CD4-positive, alpha-beta T cell (primary cell): ENCODE data around the gene LYST. TPM values are rescaled to one million over a fixed set of nuclear protein-coding genes. Genes with fewer than 3 reads are reported as not detected.
A peak's percentile ranks its signal among the peaks of the same experiment; 100 is the strongest.

Experiments
- ATAC-seq: fragments of 200-7000 bp; cut with Tn5 transposase; one replicate; pipeline ENCODE4 v1.10.0; 2022; ENCODE audit warnings: mild to moderate bottlenecking; ENCODE audit not compliant: poor library complexity
- CTCF ChIA-PET: fragments of 350-600 bp; sonication (Branson Sonifier 250); formaldehyde crosslinking; loops from one replicate; lab custom pipeline; 2021; ENCODE audit warnings: antibody characterized with exemption, inconsistent platforms; lab: Charles Lee
- POLR2A ChIA-PET: fragments of 350-600 bp; sonication (Branson Sonifier 250); formaldehyde crosslinking; loops from one replicate; lab custom pipeline; 2021; ENCODE audit warnings: antibody characterized with exemption, inconsistent platforms; lab: Charles Lee
- DNase-seq, 14 experiments: peaks; one replicate each; pipeline ENCODE4 v3.0.0-alpha.2; 2013 to 2020; ENCODE audit warnings: mixed read lengths in 2 of 14
- H3K27ac ChIP-seq, 2 donors: one replicate each; pipeline versions ENCODE4 v1.5.1 to v1.7.0; 2013; ENCODE audit warnings: low read length in 2 of 2, low read depth in 1 of 2, mild to moderate bottlenecking in 1 of 2
- H3K27me3 ChIP-seq, 2 experiments: 1 replicate in 1 of 2; 2 replicates in 1 of 2; pipeline versions ENCODE4 v1.6.1 to v1.7.0; 2013; ENCODE audit warnings: low read length in 2 of 2, control low read depth in 1 of 2, mild to moderate bottlenecking in 1 of 2, moderate library complexity in 1 of 2; ENCODE audit not compliant: insufficient read depth in 2 of 2, control insufficient read depth in 1 of 2
- H3K36me3 ChIP-seq: one replicate; pipeline ENCODE4 v1.6.1; 2013; ENCODE audit warnings: low read length, control low read depth; ENCODE audit not compliant: insufficient read depth
- H3K4me1 ChIP-seq: one replicate; pipeline ENCODE4 v1.6.1; 2013; ENCODE audit warnings: low read length, control low read depth; ENCODE audit not compliant: insufficient read depth
- H3K4me3 ChIP-seq: one replicate; pipeline ENCODE4 v1.5.1; 2013; ENCODE audit warnings: mild to moderate bottlenecking, low read length, moderate library complexity
- H3K9me3 ChIP-seq, 2 experiments: 1 replicate in 1 of 2; 2 replicates in 1 of 2; pipeline versions ENCODE4 v1.6.1 to v1.7.0; 2013; ENCODE audit warnings: low read length in 2 of 2, mild to moderate bottlenecking in 2 of 2, control low read depth in 1 of 2, moderate library complexity in 1 of 2; ENCODE audit not compliant: control insufficient read depth in 1 of 2, insufficient read depth in 1 of 2
- H3K27ac Mint-ChIP-seq: one replicate; pipeline ENCODE4 v1.8.0; 2020; ENCODE audit warnings: mixed read lengths
- H3K27me3 Mint-ChIP-seq: one replicate; pipeline ENCODE4 v1.8.0; 2021; ENCODE audit warnings: mixed read lengths
- H3K36me3 Mint-ChIP-seq: one replicate; pipeline ENCODE4 v1.8.0; 2021; ENCODE audit warnings: low read depth, mixed read lengths
- H3K4me1 Mint-ChIP-seq: one replicate; pipeline ENCODE4 v1.8.0; 2021; ENCODE audit warnings: low read depth, mixed read lengths
- H3K4me3 Mint-ChIP-seq: one replicate; pipeline ENCODE4 v1.8.0; 2020; ENCODE audit warnings: mild to moderate bottlenecking, mixed read lengths
- H3K9me3 Mint-ChIP-seq: one replicate; pipeline ENCODE4 v1.8.0; 2020; ENCODE audit warnings: mixed read lengths
- intact Hi-C, 2 experiments: fragments of 100-400 bp; cut with DNase I in 1 of 2; cut with micrococcal nuclease in 1 of 2; formaldehyde crosslinking; loops; one replicate each; pipeline versions ENCODE4 v1.15.1 to v1.9.0; 2023 to 2025; cut with DNase I, micrococcal nuclease
- total RNA-seq, 174 experiments: library from RNA in 2 of 174; stranded (reverse) in 2 of 174; gene quantifications; one replicate each; pipeline ENCODE4 v1.2.3 and lab custom pipeline; 2021 to 2026
- TF ChIP-seq, protein P1 (sequence below): fragments of 200-600 bp; IDR thresholded peaks from one replicate; pipeline ENCODE4 v1.8.0; 2022; ENCODE audit warnings: antibody characterized with exemption, mild to moderate bottlenecking

Gene LYST
- total RNA-seq, 2 experiments from 2014 or later, result 24.9 to 26.8 TPM

DNA sequence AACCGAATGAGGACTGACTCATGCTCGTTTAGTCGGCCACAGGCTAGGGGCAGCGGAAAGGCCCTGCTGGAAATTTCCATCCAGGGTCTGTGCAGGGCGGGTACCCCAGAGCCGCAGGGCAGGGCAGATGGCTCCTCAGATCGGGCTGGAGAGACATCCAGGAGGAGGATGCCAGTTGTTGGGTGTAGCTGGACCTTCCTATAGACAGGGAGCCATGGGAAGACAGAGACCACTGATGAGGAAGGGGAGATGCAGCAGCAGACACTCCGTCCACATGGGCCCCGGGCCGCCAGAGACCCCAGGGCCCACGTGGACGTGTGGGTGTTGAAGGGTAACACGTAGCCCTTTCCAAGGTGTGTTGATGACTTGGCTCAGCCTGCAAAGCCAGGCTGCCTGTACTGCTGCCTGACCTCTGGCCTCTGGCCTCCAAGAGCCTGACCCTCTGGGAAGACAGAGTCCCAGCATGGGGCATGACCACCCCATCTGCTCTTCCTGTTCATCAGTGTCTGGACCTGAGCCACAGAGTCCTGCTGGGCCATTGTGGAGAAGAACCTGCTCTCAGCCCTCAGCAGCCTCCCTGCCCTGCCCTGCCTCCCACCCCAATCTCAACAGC is 221.9 kb downstream of the LYST start:
- ChIA-PET POLR2A (no interaction called here), CTCF (no interaction called here)
- H3K27me3 ChIP-seq, result peaks cover 10 to 16% of the 10 kb centered on the region in 2 experiments
- H3K36me3 Mint-ChIP-seq, result no peaks in the 10 kb centered on the region
- TF ChIP-seq, protein P1, sequence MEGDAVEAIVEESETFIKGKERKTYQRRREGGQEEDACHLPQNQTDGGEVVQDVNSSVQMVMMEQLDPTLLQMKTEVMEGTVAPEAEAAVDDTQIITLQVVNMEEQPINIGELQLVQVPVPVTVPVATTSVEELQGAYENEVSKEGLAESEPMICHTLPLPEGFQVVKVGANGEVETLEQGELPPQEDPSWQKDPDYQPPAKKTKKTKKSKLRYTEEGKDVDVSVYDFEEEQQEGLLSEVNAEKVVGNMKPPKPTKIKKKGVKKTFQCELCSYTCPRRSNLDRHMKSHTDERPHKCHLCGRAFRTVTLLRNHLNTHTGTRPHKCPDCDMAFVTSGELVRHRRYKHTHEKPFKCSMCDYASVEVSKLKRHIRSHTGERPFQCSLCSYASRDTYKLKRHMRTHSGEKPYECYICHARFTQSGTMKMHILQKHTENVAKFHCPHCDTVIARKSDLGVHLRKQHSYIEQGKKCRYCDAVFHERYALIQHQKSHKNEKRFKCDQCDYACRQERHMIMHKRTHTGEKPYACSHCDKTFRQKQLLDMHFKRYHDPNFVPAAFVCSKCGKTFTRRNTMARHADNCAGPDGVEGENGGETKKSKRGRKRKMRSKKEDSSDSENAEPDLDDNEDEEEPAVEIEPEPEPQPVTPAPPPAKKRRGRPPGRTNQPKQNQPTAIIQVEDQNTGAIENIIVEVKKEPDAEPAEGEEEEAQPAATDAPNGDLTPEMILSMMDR, result no peak
- intact Hi-C loops, result no loop called here
- peaks cover 26% of the 10 kb centered on the region for H3K4me1 Mint-ChIP-seq
- peaks cover 42% of the 10 kb centered on the region for H3K4me1 ChIP-seq
- H3K27me3 Mint-ChIP-seq, result peaks cover 38% of the 10 kb centered on the region
- H3K27ac Mint-ChIP-seq, result no peak overlapping the region
- peak in 1 of 14 experiments; percentile 24 for DNase-seq
- ATAC-seq, result no peak
- no peaks in the 10 kb centered on the region for H3K36me3 ChIP-seq
- H3K4me3 ChIP-seq, result no peak overlapping the region
- no peak overlapping the region for H3K27ac ChIP-seq
- H3K4me3 Mint-ChIP-seq, result no peak overlapping the region
- H3K9me3 ChIP-seq, result peaks cover 0 to 4% of the 10 kb centered on the region in 2 experiments
- no peaks in the 10 kb centered on the region for H3K9me3 Mint-ChIP-seq

DNA sequence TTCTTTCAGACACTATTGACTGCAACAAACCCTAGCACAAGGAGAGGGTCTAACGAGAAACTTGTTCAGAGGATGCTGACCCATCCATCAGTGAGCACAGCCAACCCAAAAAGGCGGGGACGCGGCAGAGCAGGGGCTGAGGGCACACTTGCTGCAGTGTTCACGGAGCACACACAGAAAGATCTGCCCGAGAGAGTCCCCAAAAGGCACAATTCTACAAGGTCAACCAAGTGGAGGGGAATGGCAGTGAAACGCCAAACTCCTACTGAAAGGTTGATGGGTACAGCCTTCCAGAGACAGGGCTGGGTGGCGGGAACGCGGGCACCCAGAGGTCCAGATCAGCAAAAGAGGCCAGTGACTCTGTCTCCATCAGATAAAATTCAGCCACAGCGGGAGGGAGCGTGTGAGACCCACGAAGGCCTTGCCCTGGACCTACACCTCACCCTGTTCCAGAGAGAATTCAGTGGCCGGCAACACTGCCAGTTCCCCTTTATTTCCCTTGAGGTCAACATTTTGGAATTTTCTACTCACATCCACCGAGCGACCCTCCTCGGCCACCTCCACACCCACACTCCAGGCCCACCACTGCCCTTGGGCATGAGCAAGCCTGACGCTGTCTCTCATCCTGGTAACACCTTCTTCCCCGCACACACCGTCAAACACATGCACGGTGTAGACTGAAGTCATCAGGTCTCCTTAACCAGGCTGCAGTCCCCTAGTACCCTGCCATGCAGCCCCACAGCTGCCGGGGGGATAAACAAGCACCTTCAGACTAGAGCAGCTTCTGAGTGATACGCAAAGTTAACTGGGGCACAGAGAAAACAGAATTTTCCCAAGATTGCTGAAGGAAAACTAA is 222.6 kb downstream of the LYST start:
- Mint-ChIP-seq H3K27me3 (peaks cover 36% of the 10 kb centered on the region), H3K27ac (no peak overlapping the region), H3K4me3 (no peak overlapping the region), H3K9me3 (no peaks in the 10 kb centered on the region), H3K4me1 (peaks cover 25% of the 10 kb centered on the region), H3K36me3 (no peaks in the 10 kb centered on the region)
- peaks cover 10 to 13% of the 10 kb centered on the region in 2 experiments for H3K27me3 ChIP-seq
- peak in 1 of 14 experiments; percentile 22 for DNase-seq
- TF ChIP-seq, protein P1, result no peak
- ChIA-PET CTCF (no interaction called here), POLR2A (no interaction called here)
- no peak overlapping the region for H3K27ac ChIP-seq
- no peak overlapping the region for H3K4me3 ChIP-seq
- intact Hi-C loops, result no loop called here
- H3K36me3 ChIP-seq, result no peaks in the 10 kb centered on the region
- no peak for ATAC-seq
- H3K4me1 ChIP-seq, result peaks cover 38% of the 10 kb centered on the region
- H3K9me3 ChIP-seq, result peaks cover 0 to 4% of the 10 kb centered on the region in 2 experiments

DNA sequence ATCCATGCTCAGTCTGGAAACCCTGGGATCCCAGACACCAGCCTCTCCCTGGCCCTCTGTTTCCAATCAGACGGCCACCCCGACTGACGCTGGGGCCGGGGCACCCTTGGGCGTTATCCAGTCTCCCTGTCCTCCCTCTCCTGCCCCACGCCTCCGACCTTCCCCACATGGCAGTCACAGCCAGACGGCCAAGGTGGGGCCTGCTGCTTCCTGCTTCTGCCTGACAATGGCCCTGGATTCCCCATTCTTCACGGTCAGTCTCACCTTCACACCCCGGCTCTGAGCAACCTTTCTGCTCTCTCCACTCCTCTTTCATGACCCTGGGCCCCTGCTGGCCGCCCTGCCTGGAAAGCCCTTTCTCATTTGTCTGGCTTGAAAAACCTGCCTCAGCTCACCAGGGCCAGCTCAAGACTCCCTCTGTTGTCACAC is 223.7 kb downstream of the LYST start:
- DNase-seq, result peak in 2 of 14 experiments; percentile 13 to 26
- CTCF ChIA-PET, result no interaction called here
- H3K36me3 Mint-ChIP-seq, result no peaks in the 10 kb centered on the region
- peak overlapping the region in 1 of 2 donors; percentile 27 for H3K27ac ChIP-seq
- H3K4me1 ChIP-seq, result peaks cover 29% of the 10 kb centered on the region
- peak overlapping the region; percentile 78 for H3K27ac Mint-ChIP-seq
- no peaks in the 10 kb centered on the region for H3K36me3 ChIP-seq
- TF ChIP-seq, protein P1, result no peak
- POLR2A ChIA-PET, result no interaction called here
- no peak overlapping the region for H3K4me3 ChIP-seq
- peaks cover 19% of the 10 kb centered on the region for H3K4me1 Mint-ChIP-seq
- no peak for ATAC-seq
- no peaks in the 10 kb centered on the region for H3K9me3 Mint-ChIP-seq
- H3K9me3 ChIP-seq, result no peaks in the 10 kb centered on the region
- peaks cover 1 to 2% of the 10 kb centered on the region in 2 experiments for H3K27me3 ChIP-seq
- H3K4me3 Mint-ChIP-seq, result peak overlapping the region; percentile 67
- intact Hi-C loops, result no loop called here
- peaks cover 25% of the 10 kb centered on the region for H3K27me3 Mint-ChIP-seq
